HG03469 (cell line): ENCODE measurements around the gene RASSF3.
A peak's percentile ranks its signal among the peaks of the same experiment; 100 is the strongest.

Experiments used
- ATAC-seq: cut with Tn5 transposase; IDR thresholded peaks from one replicate; pipeline ENCODE4 v1.9.1; 2021; ENCODE audit warnings: mild to moderate bottlenecking, moderate library complexity, moderate number of reproducible peaks; ENCODE audit not compliant: unreplicated experiment

Gene RASSF3

GRCh38 chr12:64667793-64668192, 57.5 kb downstream of the RASSF3 start:
- no peak for ATAC-seq

- peak; percentile 62 for ATAC-seq
Measured at GRCh38 chr12:64669270-64669842, 59.1 kb downstream of the RASSF3 start.

- ATAC-seq: no peak
Measured at GRCh38 chr12:64670019-64670418, 59.7 kb downstream of the RASSF3 start.

- ATAC-seq: no peak
Measured at GRCh38 chr12:64670919-64671639, 60.8 kb downstream of the RASSF3 start.

GRCh38 chr12:64671681-64672080, 61.4 kb downstream of the RASSF3 start:
- no peak for ATAC-seq

- ATAC-seq: no peak
Measured at GRCh38 chr12:64672925-64673409, 62.7 kb downstream of the RASSF3 start.

GRCh38 chr12:64673490-64674169, 63.3 kb downstream of the RASSF3 start:
- ATAC-seq: no peak

GRCh38 chr12:64674367-64674922, 64.2 kb downstream of the RASSF3 start:
- ATAC-seq: no peak

- ATAC-seq: no peak
Measured at GRCh38 chr12:64675795-64676194, 65.5 kb downstream of the RASSF3 start.

GRCh38 chr12:64678248-64678647, 68.0 kb downstream of the RASSF3 start:
- ATAC-seq: no peak

GRCh38 chr12:64678835-64679234, 68.5 kb downstream of the RASSF3 start:
- ATAC-seq: no peak

- ATAC-seq: peak; percentile 44
Measured at GRCh38 chr12:64679487-64680001, 69.2 kb downstream of the RASSF3 start.

- no peak for ATAC-seq
Measured at GRCh38 chr12:64680235-64680634, 69.9 kb downstream of the RASSF3 start.

GRCh38 chr12:64681200-64682052, 71.1 kb downstream of the RASSF3 start:
- ATAC-seq: no peak

- no peak for ATAC-seq
Measured at GRCh38 chr12:64682572-64683277, 72.4 kb downstream of the RASSF3 start.

GRCh38 chr12:64683816-64684543, 73.7 kb downstream of the RASSF3 start:
- no peak for ATAC-seq

GRCh38 chr12:64685050-64685449, 74.8 kb downstream of the RASSF3 start:
- no peak for ATAC-seq

GRCh38 chr12:64685605-64686004, 75.3 kb downstream of the RASSF3 start:
- ATAC-seq: no peak

- ATAC-seq: no peak
Measured at GRCh38 chr12:64687816-64688215, 77.5 kb downstream of the RASSF3 start.
